AG10803 (cell line): ENCODE measurements around the gene RAB9A.
A peak's percentile ranks its signal among the peaks of the same experiment; 100 is the strongest.

Source experiments
- DNase-seq: peaks from one replicate; pipeline ENCODE4 v3.0.0; 2010; ENCODE audit warnings: low read depth
- H3K4me3 ChIP-seq: 2 replicates; pipeline ENCODE4 v1.5.1; 2011; ENCODE audit warnings: mild to moderate bottlenecking, low read length, control low read depth
- CTCF ChIP-seq: conservative IDR thresholded peaks from 2 replicates; pipeline ENCODE4 v1.5.1; 2011; ENCODE audit warnings: mild to moderate bottlenecking, low read length, control low read depth, inconsistent platforms

Gene RAB9A

GRCh38 chrX:13734278-13735172 lies 45.6 kb downstream of the RAB9A start, which contains the start of the genes OFD1 and TRAPPC2:
TSS of gene OFD1 (plus strand) at chrX:13734748. CDS start at chrX:13735072, 324 bp downstream.
TSS of gene TRAPPC2 (minus strand) at chrX:13734620. CDS start at chrX:13719963, 14,657 bp downstream.
- H3K4me3 ChIP-seq: peak within 1 kb of the TSS; percentile 79
- no peak for TF ChIP-seq CTCF
- DNase-seq: peak; percentile 94

GRCh38 chrX:13741695-13742094 lies 52.8 kb downstream of the RAB9A start:
- TF ChIP-seq CTCF: no peak
- no peak for DNase-seq
- no peak overlapping the region for H3K4me3 ChIP-seq

- no peak for DNase-seq
- TF ChIP-seq CTCF: no peak
- no peak overlapping the region for H3K4me3 ChIP-seq
Measured at GRCh38 chrX:13742397-13743176, 53.7 kb downstream of the RAB9A start.

- TF ChIP-seq CTCF: peak; percentile 68
- H3K4me3 ChIP-seq: no peak overlapping the region
- DNase-seq: peak; percentile 67
Measured at GRCh38 chrX:13747836-13748235, 58.9 kb downstream of the RAB9A start.

GRCh38 chrX:13748486-13748885 lies 59.6 kb downstream of the RAB9A start:
- TF ChIP-seq CTCF: no peak
- no peak for DNase-seq
- H3K4me3 ChIP-seq: no peak overlapping the region

- TF ChIP-seq CTCF: peak; percentile 48
- no peak overlapping the region for H3K4me3 ChIP-seq
- peak; percentile 20 for DNase-seq
Measured at GRCh38 chrX:13750204-13750603, 61.3 kb downstream of the RAB9A start.
